22Rv1 (cell line): ENCODE results near the gene TLE2.
"Not testable (repeated sequence)": the region's sequence is repeated elsewhere in the genome, so short reads cannot be mapped to it uniquely, and the experiment has no call there.

ENCODE experiments used
- H3K27ac ChIP-seq: fragments of 450-650 bp; 2 replicates; pipeline ENCODE4 v1.5.1; 2017
- CTCF ChIP-seq: fragments of 450-650 bp; IDR thresholded peaks from 2 replicates; pipeline ENCODE4 v1.5.1; 2017; ENCODE audit warnings: mild to moderate bottlenecking
- ZFX ChIP-seq: fragments of 450-650 bp; IDR thresholded peaks from 2 replicates; pipeline ENCODE4 v1.6.1; 2017; ENCODE audit warnings: antibody characterized with exemption, borderline replicate concordance

Gene TLE2

GRCh38 chr19:2998642-2999041, 30.4 kb downstream of the TLE2 start:
- no peak overlapping the region for H3K27ac ChIP-seq
- TF ChIP-seq ZFX (no peak), CTCF (no peak)

GRCh38 chr19:2997720-2998119, 31.4 kb downstream of the TLE2 start:
- TF ChIP-seq CTCF (no peak), ZFX (no peak)
- no peak overlapping the region for H3K27ac ChIP-seq

GRCh38 chr19:2994588-2995131, 34.4 kb downstream of the TLE2 start:
- TF ChIP-seq ZFX = no peak
- TF ChIP-seq CTCF = no peak
- no peak overlapping the region for H3K27ac ChIP-seq

GRCh38 chr19:2993579-2993978, 35.5 kb downstream of the TLE2 start:
- H3K27ac ChIP-seq = no peak overlapping the region
- TF ChIP-seq ZFX (no peak), CTCF (no peak)

- no peak overlapping the region for H3K27ac ChIP-seq
- no peak for TF ChIP-seq ZFX
- no peak for TF ChIP-seq CTCF
These were observed 36.1 kb downstream of the TLE2 start for GRCh38 chr19:2992958-2993357.

GRCh38 chr19:2992333-2992732, 36.7 kb downstream of the TLE2 start:
- not testable (repeated sequence) for H3K27ac ChIP-seq

GRCh38 chr19:2989236-2989946, 39.7 kb downstream of the TLE2 start:
- no peak overlapping the region for H3K27ac ChIP-seq
- TF ChIP-seq CTCF = no peak
- no peak for TF ChIP-seq ZFX

- no peak for TF ChIP-seq ZFX
- no peak overlapping the region for H3K27ac ChIP-seq
These were observed 40.5 kb downstream of the TLE2 start for GRCh38 chr19:2988568-2988967.
